ENCODE measurements around the gene PSTPIP2.

The PSTPIP2 gene

GRCh38 chr18:45940724-45941123 is 131.3 kb downstream of the PSTPIP2 start:
- in situ Hi-C loops (cut with MboI; ENCODE audit: low sequenced_read_pairs) = no loop called here

- in situ Hi-C loops (cut with MboI; ENCODE audit: low sequenced_read_pairs) = no loop called here
Measured at GRCh38 chr18:45939236-45939635, 132.8 kb downstream of the PSTPIP2 start.

DNA sequence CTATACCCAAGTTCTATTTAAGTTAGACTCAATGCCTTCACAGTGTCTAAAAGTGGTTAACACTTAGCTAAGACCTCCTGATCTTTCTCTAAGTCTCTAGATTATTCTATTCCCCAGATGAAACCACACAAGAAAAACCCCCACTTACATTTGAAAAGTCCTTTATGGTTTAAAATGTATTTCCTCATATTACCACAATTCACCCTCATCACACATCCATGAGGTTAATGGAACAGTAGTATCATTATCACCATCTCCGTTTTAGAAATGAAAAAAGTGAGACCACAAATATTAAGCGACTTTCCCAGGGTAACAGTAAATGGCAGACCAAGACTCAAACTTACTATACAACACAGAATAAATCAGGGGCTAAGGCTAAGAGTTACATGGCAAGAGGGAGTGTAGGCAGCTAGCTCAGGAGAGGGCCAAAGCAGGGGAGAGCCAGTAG is 133.5 kb downstream of the PSTPIP2 start:
- in situ Hi-C loops (cut with MboI; ENCODE audit: low sequenced_read_pairs) = no loop called here

GRCh38 chr18:45935591-45936335 is 136.3 kb downstream of the PSTPIP2 start:
- in situ Hi-C loops (cut with MboI; ENCODE audit: low sequenced_read_pairs) = no loop called here
